Effector memory CD8-positive, alpha-beta T cell (primary cell): ENCODE results near the gene GNS.
A peak's percentile ranks its signal among the peaks of the same experiment; 100 is the strongest.
"Not testable (repeated sequence)": the region's sequence is repeated elsewhere in the genome, so short reads cannot be mapped to it uniquely, and the experiment has no call there.

ENCODE experiments used
- ATAC-seq: fragments of 150-1000 bp; cut with Tn5 transposase; replicated peaks from 2 replicates; pipeline ENCODE4 v1.10.0; 2021; ENCODE audit warnings: mild to moderate bottlenecking, moderate library complexity
- DNase-seq, 3 experiments: peaks; one replicate each; pipeline ENCODE4 v3.0.0; 2021
- H3K27ac Mint-ChIP-seq, 2 donors: one replicate each; pipeline ENCODE4 v1.8.0; 2022; ENCODE audit warnings: mild to moderate bottlenecking in 2 of 2, mixed read lengths in 2 of 2, moderate library complexity in 2 of 2
- H3K27me3 Mint-ChIP-seq, 2 donors: one replicate each; pipeline ENCODE4 v1.8.0; 2022; ENCODE audit warnings: mixed read lengths in 2 of 2
- H3K36me3 Mint-ChIP-seq: one replicate; pipeline ENCODE4 v1.8.0; 2022; ENCODE audit warnings: mild to moderate bottlenecking, moderate library complexity, mixed read lengths; ENCODE audit not compliant: insufficient read depth
- H3K4me1 Mint-ChIP-seq, 2 donors: one replicate each; pipeline ENCODE4 v1.8.0; 2022; ENCODE audit warnings: low read depth in 2 of 2, mixed read lengths in 2 of 2
- H3K4me3 Mint-ChIP-seq, 2 donors: one replicate each; pipeline ENCODE4 v1.8.0; 2022; ENCODE audit warnings: mild to moderate bottlenecking in 2 of 2, mixed read lengths in 2 of 2, moderate library complexity in 2 of 2
- H3K9me3 Mint-ChIP-seq, 2 donors: one replicate each; pipeline ENCODE4 v1.8.0; 2022; ENCODE audit warnings: mixed read lengths in 2 of 2

Gene GNS

DNA sequence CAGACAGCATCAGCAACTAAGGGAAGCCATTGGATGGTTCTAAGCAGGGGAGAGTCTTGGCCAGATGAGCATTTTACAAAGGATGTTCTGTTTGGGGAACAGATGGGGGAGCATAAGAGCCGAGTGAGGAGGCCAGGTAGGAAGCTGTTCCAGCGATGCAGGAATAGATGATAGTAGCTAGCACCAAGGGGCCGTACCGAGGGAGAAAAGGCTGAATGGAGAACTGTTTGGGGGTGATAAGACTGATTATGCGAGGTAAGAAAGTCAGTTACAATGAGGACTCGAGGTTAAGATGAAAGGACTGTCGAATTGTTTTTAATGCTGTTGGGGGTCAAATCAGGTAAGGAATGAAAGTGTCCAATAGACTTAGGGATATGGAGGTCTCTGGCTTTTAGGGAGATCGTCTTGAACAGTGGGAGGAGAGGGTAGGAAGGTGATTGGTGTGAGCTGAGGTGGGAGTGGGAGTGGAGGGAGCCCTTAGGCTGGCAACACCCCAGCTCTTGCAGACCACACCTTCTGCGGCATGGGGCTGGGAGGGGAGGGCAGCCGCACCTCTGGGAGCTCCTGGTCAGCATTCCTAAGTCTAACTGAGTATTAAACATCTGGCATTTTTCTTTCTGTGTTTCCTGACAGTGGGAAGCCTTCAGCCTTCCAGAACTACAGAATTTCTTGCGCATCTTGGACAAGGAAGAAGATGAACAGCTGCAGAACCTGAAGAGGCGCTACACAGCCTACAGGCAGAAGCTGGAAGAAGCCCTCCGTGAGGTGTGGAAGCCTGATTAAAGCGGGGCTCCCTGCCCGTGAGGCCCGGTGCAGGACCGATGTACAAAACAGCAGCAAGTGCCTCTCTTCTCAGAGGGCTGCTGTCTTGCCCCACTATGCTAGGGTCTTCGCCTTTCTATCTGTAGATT, 64.8 kb downstream of the GNS start:
- H3K4me3 Mint-ChIP-seq, result no peak overlapping the region
- no peaks in the 10 kb centered on the region for H3K9me3 Mint-ChIP-seq
- peaks cover 34 to 48% of the 10 kb centered on the region in 2 donors for H3K4me1 Mint-ChIP-seq
- H3K27ac Mint-ChIP-seq, result peak overlapping the region; percentile 69 to 84
- ATAC-seq (no peak), DNase-seq (no peak)
- H3K36me3 Mint-ChIP-seq, result peaks cover 71% of the 10 kb centered on the region
- H3K27me3 Mint-ChIP-seq, result no peaks in the 10 kb centered on the region

DNA sequence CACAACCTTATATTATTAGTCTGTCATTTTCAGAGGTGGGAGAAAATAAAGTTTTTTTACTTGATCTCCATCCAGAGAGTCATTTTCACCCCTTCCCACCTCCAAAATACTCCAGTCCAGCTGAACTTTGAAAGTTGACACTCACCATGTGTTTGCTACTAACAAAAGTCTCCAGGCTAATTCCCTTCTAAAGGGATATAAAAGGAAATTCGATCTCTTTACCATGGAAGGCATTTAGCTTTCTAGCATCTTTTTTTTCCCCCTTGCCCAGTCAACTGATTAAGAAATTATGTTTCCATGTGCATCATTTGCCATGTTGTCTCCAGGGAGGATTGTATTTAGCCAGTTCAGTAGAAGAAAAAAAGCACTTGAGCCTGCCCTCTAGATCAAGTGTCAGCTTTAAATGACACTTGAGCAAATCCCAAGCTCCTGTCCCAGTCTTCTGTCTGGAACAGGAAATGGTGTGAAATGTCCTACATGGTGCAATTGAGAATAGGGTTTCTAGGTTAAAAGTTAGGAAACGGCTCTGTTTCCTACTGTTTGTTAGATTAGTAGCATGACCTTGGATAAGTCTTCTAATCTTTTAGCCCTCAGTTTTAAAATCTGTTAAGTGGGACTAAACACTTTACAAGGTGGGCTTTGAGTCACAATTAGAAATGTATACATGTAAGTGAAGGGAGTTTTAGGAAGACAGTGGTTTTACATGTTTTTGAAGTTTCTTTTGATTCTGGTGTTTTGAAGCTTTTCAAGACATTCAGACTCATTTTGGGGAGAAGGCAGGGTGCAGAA, 67.2 kb downstream of the GNS start:
- peak overlapping the region; percentile 50 to 75 for H3K27ac Mint-ChIP-seq
- H3K9me3 Mint-ChIP-seq, result no peaks in the 10 kb centered on the region
- DNase-seq (no peak), ATAC-seq (no peak)
- no peak overlapping the region for H3K4me3 Mint-ChIP-seq
- peaks cover 81% of the 10 kb centered on the region for H3K36me3 Mint-ChIP-seq
- peaks cover 36 to 58% of the 10 kb centered on the region in 2 donors for H3K4me1 Mint-ChIP-seq
- no peaks in the 10 kb centered on the region for H3K27me3 Mint-ChIP-seq

DNA sequence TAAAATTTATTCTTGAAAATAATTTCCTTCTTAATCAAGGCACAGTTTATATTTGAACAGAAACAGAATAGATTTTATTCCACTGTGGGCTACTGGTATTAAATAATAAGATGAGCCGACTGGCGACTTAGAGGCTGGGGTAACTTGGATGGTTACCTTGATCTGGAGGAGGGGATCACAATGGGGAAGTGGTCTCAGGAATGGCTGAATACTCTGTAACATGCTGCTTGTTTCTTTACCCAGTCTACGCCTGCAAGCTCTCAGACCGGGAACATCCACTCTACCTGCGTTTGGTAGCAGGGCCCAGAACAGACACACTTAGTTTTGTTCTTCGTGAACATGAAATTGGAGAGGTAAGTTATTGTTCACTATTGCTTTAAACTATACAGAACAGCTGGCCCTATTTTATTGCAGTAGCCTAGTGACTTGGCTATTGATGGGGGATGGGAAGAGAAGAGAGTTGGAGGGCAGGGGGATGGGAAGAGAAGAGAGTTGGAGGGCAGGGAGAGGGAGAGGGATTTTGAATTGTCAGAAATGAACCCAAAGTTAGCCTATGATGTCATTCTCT, 67.9 kb downstream of the GNS start:
- H3K27ac Mint-ChIP-seq, result peak overlapping the region; percentile 50 to 75
- no peak overlapping the region for H3K4me3 Mint-ChIP-seq
- ATAC-seq, result no peak
- peaks cover 81% of the 10 kb centered on the region for H3K36me3 Mint-ChIP-seq
- H3K27me3 Mint-ChIP-seq, result no peaks in the 10 kb centered on the region
- peaks cover 35 to 51% of the 10 kb centered on the region in 2 donors for H3K4me1 Mint-ChIP-seq
- H3K9me3 Mint-ChIP-seq, result no peaks in the 10 kb centered on the region
- no peak for DNase-seq

DNA sequence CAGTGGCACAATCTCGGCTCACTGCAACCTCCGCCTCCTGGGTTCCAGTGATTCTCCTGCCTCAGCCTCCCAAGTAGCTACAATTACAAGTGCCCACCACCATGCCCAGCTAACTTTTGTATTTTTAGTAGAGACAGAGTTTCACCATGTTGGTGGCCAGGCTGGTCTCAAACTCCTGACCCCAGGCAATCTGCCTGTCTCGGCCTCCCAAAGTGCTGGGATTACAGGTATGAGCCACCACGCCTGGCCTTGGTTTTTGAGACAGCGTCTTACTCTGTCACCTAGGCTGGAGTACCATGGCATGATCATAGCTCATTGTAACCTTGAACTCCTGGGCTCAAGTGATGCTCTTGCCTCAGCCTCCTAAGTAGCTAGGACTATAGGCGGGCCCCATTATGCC, 69.0 kb downstream of the GNS start:
- H3K36me3 Mint-ChIP-seq, result peaks cover 81% of the 10 kb centered on the region
- DNase-seq, result not testable (repeated sequence)

DNA sequence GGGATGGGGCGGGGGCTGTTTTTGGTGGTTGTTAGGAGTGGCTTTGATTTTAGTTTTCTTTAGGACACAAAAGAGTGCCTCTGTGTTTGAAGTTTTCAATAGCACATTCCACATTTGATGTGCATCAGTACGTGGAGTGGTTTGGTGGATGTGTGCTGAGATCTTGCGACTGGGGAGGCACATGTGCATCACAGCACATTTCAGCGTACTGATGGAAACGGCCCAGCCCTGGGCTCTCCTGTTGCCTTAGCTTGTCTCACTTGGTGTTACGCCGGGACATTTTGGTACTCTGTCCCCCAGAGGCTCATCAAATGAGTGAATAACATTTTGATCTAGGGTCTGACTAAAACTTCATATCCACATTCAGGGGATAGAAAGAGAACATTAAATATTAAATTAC, 70.5 kb downstream of the GNS start:
- ATAC-seq, result no peak
- H3K36me3 Mint-ChIP-seq, result peaks cover 85% of the 10 kb centered on the region
- no peaks in the 10 kb centered on the region for H3K9me3 Mint-ChIP-seq
- no peak overlapping the region for H3K4me3 Mint-ChIP-seq
- H3K4me1 Mint-ChIP-seq, result peaks cover 38 to 49% of the 10 kb centered on the region in 2 donors
- no peaks in the 10 kb centered on the region for H3K27me3 Mint-ChIP-seq
- no peak for DNase-seq
- H3K27ac Mint-ChIP-seq, result peak overlapping the region; percentile 75 to 91

More for the DNA sequence above, 69.0 kb downstream of the GNS start:
- not testable (repeated sequence) for ATAC-seq, H3K9me3 Mint-ChIP-seq, H3K4me3 Mint-ChIP-seq, H3K27me3 Mint-ChIP-seq
- H3K4me1 Mint-ChIP-seq, result peaks cover 40 to 49% of the 10 kb centered on the region in 2 donors
- H3K27ac Mint-ChIP-seq, result peak overlapping the region in 1 of 2 donors; percentile 41

DNA sequence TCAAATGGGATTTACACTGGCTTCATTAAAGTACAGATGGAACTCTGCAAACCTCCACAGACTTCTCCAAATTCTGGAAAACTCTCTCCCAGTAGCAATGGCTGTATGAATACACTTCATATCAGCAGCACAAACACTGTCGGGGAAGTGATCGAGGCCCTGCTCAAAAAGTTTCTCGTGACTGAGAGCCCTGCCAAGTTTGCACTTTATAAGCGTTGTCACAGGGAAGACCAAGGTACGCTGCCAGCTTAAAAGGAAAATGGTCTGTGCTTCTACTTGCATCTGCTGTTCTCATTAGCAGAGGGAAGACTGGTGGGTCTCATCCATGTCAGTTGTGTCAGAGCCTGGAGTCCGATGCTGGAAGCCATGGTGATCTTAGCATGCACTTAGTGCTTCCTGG, 71.0 kb downstream of the GNS start:
- Mint-ChIP-seq H3K4me1 (peaks cover 41 to 53% of the 10 kb centered on the region in 2 donors), H3K9me3 (no peaks in the 10 kb centered on the region), H3K4me3 (no peak overlapping the region), H3K27me3 (no peaks in the 10 kb centered on the region), H3K27ac (peak overlapping the region; percentile 75 to 91), H3K36me3 (peaks cover 84% of the 10 kb centered on the region)
- no peak for DNase-seq
- no peak for ATAC-seq

DNA sequence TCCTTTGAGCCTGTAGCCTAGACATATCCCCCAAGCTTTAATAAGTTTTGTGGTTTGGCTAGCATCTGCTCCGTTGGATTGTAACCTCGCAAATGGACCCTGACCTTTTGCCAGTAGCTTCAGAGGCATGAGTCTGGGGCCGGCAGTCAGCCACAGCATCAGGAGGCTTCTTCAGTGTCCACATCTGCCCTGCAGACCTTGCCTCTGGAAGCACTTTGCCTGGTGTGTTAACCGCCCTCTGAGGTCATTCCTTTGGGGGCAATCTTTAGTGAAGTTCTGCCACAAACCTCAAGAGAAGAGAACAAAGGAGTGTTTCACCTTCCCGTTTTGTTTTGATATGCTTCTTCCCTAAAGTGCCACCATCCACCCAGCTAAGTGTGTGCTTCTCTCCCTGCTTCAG, 71.4 kb downstream of the GNS start:
- Mint-ChIP-seq H3K4me1 (peaks cover 45 to 57% of the 10 kb centered on the region in 2 donors), H3K4me3 (no peak overlapping the region), H3K27me3 (no peaks in the 10 kb centered on the region), H3K27ac (peak overlapping the region; percentile 75 to 91), H3K9me3 (no peaks in the 10 kb centered on the region), H3K36me3 (peaks cover 84% of the 10 kb centered on the region)
- DNase-seq, result no peak
- no peak for ATAC-seq

DNA sequence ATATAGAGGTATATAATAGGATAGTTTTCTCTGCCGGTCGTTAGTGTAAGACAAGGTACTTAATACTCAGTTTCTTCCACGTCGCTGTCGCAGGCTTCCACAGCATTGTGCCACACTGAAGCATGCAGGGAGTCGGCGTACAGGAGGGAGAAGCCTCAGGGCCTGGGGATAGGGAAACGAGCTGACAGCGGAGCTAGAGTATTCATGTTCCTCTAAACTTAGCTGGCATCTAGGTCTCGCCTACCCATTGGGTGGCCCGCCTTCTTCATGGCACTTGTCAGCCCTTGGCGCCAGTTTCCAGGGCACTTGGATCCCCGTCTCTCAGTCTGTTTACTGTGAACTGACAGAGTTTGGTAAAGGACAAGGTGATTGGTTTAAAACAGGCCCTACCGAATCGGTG, 73.6 kb downstream of the GNS start:
- Mint-ChIP-seq H3K36me3 (peaks cover 76% of the 10 kb centered on the region), H3K4me1 (peaks cover 47 to 62% of the 10 kb centered on the region in 2 donors), H3K9me3 (peaks cover 0 to 2% of the 10 kb centered on the region in 2 donors), H3K27ac (peak overlapping the region; percentile 77 to 91), H3K27me3 (no peaks in the 10 kb centered on the region), H3K4me3 (peak overlapping the region in 1 of 2 donors; percentile 69)
- ATAC-seq (no peak), DNase-seq (no peak)

DNA sequence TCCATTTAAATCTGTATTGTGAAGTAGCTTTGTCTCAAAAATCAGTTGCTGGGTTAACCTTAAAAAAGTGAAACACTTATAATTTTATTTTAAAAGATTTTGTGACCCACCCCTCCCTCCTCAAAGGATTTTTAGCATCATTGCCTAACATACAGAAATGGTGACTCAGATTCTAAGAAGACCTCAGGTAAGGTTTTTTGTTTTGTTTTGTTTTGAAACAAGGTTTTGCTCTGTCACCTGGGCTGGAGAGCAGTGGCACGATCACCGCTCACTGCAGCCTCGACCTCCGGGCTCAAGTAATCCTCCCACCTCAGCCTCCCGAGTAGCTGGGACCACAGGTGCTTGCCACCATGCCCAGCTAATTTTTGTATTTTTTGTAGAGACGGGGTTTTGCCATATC, 74.2 kb downstream of the GNS start:
- Mint-ChIP-seq H3K27ac (peak overlapping the region; percentile 77 to 91), H3K27me3 (no peaks in the 10 kb centered on the region), H3K9me3 (peaks cover 0 to 2% of the 10 kb centered on the region in 2 donors), H3K4me1 (peaks cover 51 to 67% of the 10 kb centered on the region in 2 donors), H3K4me3 (peak overlapping the region; percentile 60 to 69), H3K36me3 (peaks cover 71% of the 10 kb centered on the region)
- ATAC-seq, result peak; percentile 49
- DNase-seq, result no peak

DNA sequence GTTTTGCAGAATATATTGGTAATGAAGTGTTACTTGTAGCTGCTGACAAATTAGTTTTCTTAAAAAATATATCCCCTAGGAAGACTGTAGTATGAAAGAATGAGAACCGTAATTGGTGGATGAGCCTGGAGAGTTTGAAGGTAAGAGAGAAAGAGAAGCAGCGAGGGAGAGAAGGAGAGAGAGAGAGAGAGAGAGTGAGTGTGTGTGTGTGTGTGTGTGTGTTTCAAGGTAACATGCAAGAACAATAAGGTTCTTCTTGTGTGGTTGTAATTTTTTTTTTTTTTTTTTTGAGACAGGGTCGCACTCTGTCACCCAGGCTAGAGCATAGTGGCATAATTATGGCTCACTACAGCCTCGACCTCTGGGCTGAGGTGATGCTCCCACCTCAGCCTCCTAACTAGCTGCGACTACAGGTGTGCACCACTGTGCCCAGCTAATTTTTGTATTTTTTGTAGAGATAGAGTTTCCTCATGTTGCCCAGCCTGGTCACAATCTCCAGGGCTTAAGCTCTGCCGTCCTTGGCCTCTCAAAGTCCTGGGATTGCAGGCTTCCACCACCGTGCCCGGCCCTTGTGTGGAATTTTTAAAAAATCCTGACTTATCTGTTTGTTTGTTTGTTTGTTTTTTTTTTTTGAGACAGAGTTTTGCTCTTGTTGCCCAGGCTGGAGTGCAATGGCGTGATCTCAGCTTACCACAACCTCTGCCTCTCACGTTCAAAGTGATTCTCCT, 75.2 kb downstream of the GNS start:
- DNase-seq (no peak), ATAC-seq (no peak)
- H3K9me3 Mint-ChIP-seq, result peaks cover 0 to 2% of the 10 kb centered on the region in 2 donors
- H3K4me1 Mint-ChIP-seq, result peaks cover 55 to 75% of the 10 kb centered on the region in 2 donors
- no peaks in the 10 kb centered on the region for H3K27me3 Mint-ChIP-seq
- H3K27ac Mint-ChIP-seq, result peak overlapping the region; percentile 77 to 91
- peaks cover 67% of the 10 kb centered on the region for H3K36me3 Mint-ChIP-seq
- peak overlapping the region; percentile 60 to 69 for H3K4me3 Mint-ChIP-seq

DNA sequence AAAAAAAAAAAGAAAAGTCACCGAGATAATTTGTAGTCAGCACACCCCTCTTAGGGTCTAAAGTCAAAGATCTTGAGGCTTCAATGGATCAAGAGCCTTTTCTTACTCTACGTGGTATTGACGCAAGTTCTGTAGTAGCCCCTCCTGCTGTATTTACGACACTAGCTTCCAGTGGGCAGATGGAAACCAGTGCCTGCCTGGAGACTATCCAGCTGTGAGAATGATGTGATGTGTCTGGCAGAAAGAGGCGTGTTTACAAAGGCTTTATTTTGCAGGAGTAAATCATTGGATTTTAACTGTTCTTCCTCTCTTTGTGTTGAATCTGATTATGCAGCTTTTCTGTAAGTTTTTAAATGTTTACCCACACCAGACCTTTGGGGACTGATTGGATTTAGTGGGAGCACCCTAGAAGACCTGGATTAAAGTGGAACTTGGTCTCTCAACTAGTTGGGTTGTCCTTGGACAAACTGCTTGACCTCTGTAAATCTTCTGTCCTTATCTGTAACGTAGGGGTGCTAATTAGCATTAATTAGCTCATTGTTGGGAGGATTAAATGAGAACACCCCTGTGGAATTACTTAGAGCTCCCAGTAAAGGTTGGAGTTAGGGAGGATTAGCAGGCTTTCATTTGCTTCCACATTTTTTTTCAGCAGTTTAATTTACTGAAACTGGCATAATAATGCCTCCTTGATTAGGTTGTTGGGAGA, 76.5 kb downstream of the GNS start:
- peak overlapping the region; percentile 77 to 91 for H3K27ac Mint-ChIP-seq
- ATAC-seq, result no peak
- peaks cover 0 to 2% of the 10 kb centered on the region in 2 donors for H3K9me3 Mint-ChIP-seq
- no peaks in the 10 kb centered on the region for H3K27me3 Mint-ChIP-seq
- peaks cover 57% of the 10 kb centered on the region for H3K36me3 Mint-ChIP-seq
- peak overlapping the region; percentile 15 to 60 for H3K4me3 Mint-ChIP-seq
- no peak for DNase-seq
- peaks cover 56 to 76% of the 10 kb centered on the region in 2 donors for H3K4me1 Mint-ChIP-seq

DNA sequence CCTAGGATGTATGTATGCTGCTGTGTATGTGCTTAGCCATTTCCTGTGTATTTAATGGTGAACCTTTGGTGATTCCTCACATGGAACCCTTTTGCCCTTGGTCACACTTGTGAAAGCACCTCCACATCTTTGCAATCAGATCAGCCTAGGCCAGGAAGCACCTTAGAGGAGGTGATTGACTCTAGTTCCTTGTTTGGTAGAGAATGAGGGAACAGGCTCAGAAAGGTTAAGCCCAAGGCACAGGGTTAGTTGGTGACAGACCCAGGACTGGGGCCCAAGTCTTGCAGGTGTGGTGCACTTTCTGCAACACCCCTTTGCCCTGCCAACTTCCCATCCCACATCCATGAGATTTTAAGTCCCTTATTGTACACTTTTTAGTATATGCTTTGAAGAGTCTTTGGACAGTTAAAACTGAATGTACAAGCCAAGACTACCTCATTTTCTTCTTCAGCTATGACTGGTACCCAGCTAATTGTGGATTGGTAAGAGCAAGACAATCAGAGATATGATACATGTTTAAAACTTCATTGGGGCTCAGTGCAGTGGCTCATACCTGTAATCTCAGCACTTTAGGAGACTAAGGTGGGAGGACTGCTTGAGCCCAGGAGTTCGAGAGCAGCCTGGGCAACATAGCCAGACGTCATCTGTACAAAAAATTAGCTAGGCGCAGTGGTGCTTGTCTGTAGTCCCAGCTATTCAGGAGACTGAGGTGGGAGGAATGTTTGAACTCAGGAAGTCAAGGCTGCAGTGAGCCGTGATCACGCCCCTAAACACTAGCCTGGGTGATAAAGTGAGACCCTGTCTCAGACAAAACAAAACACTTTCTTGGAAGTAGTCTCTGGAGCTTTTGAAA, 77.8 kb downstream of the GNS start:
- H3K36me3 Mint-ChIP-seq, result peaks cover 44% of the 10 kb centered on the region
- H3K27me3 Mint-ChIP-seq, result no peaks in the 10 kb centered on the region

More for the DNA sequence above, 77.8 kb downstream of the GNS start:
- Mint-ChIP-seq H3K4me1 (peaks cover 63 to 83% of the 10 kb centered on the region in 2 donors), H3K27ac (peak overlapping the region; percentile 89 to 98), H3K9me3 (peaks cover 0 to 2% of the 10 kb centered on the region in 2 donors), H3K4me3 (peak overlapping the region; percentile 52 to 80)
- ATAC-seq (no peak), DNase-seq (no peak)
